GM12878 (cell line): ENCODE measurements around the gene HYDIN.
"Not testable (repeated sequence)": the region's sequence is repeated elsewhere in the genome, so short reads cannot be mapped to it uniquely, and the experiment has no call there.

Source experiments
- BRCA1 ChIP-seq: IDR thresholded peaks from 2 replicates; pipeline ENCODE4 v1.6.1; 2011; ENCODE audit warnings: low read depth, low read length, improper control_type of control experiment
- CHD1 ChIP-seq: IDR thresholded peaks from 2 replicates; pipeline ENCODE4 v1.6.1; 2012; ENCODE audit warnings: low read depth, low read length, improper control_type of control experiment
- CHD4 ChIP-seq: fragments of 200-600 bp; sonication (generic); IDR thresholded peaks from 2 replicates; pipeline ENCODE4 v1.6.1; 2016; ENCODE audit warnings: mild to moderate bottlenecking
- CREM ChIP-seq: IDR thresholded peaks from 2 replicates; pipeline ENCODE4 v1.6.1; 2014; ENCODE audit warnings: antibody characterized with exemption, low read depth
- CTCF ChIP-seq, 3 experiments: IDR thresholded peaks in 2 of 3; conservative IDR thresholded peaks in 1 of 3; 2 replicates each; pipeline ENCODE4 v1.5.1; 2011; ENCODE audit warnings: low read depth in 3 of 3, low read length in 3 of 3, mild to moderate bottlenecking in 3 of 3, control low read depth in 2 of 3, moderate library complexity in 2 of 3, inconsistent platforms in 1 of 3, mixed read lengths in 1 of 3; ENCODE audit not compliant: control insufficient read depth in 2 of 3, insufficient read depth in 1 of 3; ENCODE audit errors: extremely low read depth in 1 of 3
- E2F4 ChIP-seq: IDR thresholded peaks from 2 replicates; pipeline ENCODE4 v1.6.1; 2012; ENCODE audit warnings: low read depth, low read length, improper control_type of control experiment
- ELK1 ChIP-seq: IDR thresholded peaks from 2 replicates; pipeline ENCODE4 v1.6.1; 2012; ENCODE audit warnings: low read depth, low read length, improper control_type of control experiment
- GABPA ChIP-seq: IDR thresholded peaks from 2 replicates; pipeline ENCODE4 v1.6.1; 2014; ENCODE audit warnings: antibody characterized with exemption, low read depth, mild to moderate bottlenecking, inconsistent platforms
- MAX ChIP-seq: IDR thresholded peaks from 2 replicates; pipeline ENCODE4 v1.6.1; 2012; ENCODE audit warnings: low read depth, low read length, improper control_type of control experiment
- POLR2A ChIP-seq: IDR thresholded peaks from 2 replicates; pipeline ENCODE4 v1.6.1; 2011; ENCODE audit warnings: low read depth, mild to moderate bottlenecking, low read length
- RELB ChIP-seq: fragments of 450-650 bp; IDR thresholded peaks from 2 replicates; pipeline ENCODE4 v1.6.1; 2017; ENCODE audit warnings: low read depth, mild to moderate bottlenecking, moderate library complexity
- SKIL ChIP-seq: fragments of 450-650 bp; IDR thresholded peaks from 2 replicates; pipeline ENCODE4 v1.6.1; 2017; ENCODE audit warnings: mild to moderate bottlenecking, low read depth, inconsistent platforms; ENCODE audit not compliant: poor library complexity, severe bottlenecking
- TCF12 ChIP-seq: IDR thresholded peaks from 2 replicates; pipeline ENCODE4 v1.6.1; 2011; ENCODE audit warnings: low read depth, mild to moderate bottlenecking, low read length
- ZNF274 ChIP-seq: IDR thresholded peaks from one replicate; pipeline ENCODE4 v1.8.0; 2011; ENCODE audit not compliant: insufficient read length, insufficient read depth

- not testable (repeated sequence) for TF ChIP-seq CHD1; MAX; POLR2A; RELB; E2F4; GABPA; ELK1; CTCF (IDR thresholded peaks at IDR 0.05 in 2 of 3, conservative IDR thresholded peaks at IDR 0.05 in 1 of 3; ENCODE audit: control insufficient read depth in 2 of 3, extremely low read depth in 1 of 3, insufficient read depth in 1 of 3, low read depth in 3 of 3, low read length in 3 of 3); CHD4; TCF12; ZNF274; BRCA1; CREM; SKIL
Measured at GRCh38 chr16:70861996-70862395, 368.5 kb downstream of the HYDIN start.
